ENCODE data around the gene JARID2.
"Not testable (repeated sequence)": the region's sequence is repeated elsewhere in the genome, so short reads cannot be mapped to it uniquely, and the experiment has no call there.

The JARID2 gene

GRCh38 chr6:15412767-15413166 is 166.9 kb downstream of the JARID2 start:
- no peak for DNase-seq (ENCODE audit: low read depth in 2 of 3, low spot score in 2 of 3)

- DNase-seq (ENCODE audit: low read depth in 2 of 3, low spot score in 2 of 3) = no peak
Measured at GRCh38 chr6:15413466-15414234, 167.8 kb downstream of the JARID2 start.

DNA sequence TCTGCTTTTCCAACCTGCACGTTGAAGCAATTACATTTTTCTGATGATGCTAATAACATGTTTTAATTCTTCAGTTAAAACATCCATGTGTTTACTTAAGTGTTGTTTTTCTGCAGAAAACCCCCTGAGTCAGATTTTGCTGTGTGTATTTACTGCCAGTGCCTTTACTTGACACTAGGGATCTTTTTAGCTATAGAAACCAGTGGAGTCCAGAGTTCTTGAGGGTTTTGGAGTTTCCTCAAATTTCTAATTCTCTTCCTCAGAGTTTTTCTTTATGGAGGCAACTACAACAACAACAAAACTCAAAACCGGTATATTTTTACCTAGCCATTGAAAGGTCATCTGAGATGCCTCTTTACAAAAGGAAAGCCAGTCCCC is 168.4 kb downstream of the JARID2 start:
- DNase-seq (ENCODE audit: low read depth in 2 of 3, low spot score in 2 of 3) = no peak

- DNase-seq (ENCODE audit: low read depth in 2 of 3, low spot score in 2 of 3) = not testable (repeated sequence)
Measured at GRCh38 chr6:15415622-15416021, 169.8 kb downstream of the JARID2 start.

- DNase-seq (ENCODE audit: low read depth in 2 of 3, low spot score in 2 of 3) = no peak
Measured at GRCh38 chr6:15416932-15417509, 171.2 kb downstream of the JARID2 start.

- DNase-seq (ENCODE audit: low read depth in 2 of 3, low spot score in 2 of 3) = no peak
Measured at GRCh38 chr6:15417811-15418210, 171.9 kb downstream of the JARID2 start.

DNA sequence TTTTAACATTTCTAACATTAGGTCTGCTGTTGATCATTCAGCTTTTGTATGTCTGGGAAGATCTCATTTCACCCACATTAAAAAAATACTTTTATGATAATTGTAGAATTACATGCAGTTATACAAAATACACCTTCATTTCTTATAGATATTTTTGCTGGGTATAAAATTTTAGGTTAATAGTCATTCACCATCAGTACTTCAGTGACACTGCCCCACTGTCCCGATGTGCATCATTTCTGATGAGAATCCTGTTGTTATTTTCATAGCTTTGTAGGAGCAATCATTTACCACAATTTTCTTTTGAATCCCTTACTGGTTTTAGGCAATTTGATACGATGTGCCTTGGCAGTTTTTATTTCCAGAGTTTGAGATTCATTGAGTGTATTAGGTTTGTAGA is 173.6 kb downstream of the JARID2 start:
- no peak for DNase-seq (ENCODE audit: low read depth in 2 of 3, low spot score in 2 of 3)

DNA sequence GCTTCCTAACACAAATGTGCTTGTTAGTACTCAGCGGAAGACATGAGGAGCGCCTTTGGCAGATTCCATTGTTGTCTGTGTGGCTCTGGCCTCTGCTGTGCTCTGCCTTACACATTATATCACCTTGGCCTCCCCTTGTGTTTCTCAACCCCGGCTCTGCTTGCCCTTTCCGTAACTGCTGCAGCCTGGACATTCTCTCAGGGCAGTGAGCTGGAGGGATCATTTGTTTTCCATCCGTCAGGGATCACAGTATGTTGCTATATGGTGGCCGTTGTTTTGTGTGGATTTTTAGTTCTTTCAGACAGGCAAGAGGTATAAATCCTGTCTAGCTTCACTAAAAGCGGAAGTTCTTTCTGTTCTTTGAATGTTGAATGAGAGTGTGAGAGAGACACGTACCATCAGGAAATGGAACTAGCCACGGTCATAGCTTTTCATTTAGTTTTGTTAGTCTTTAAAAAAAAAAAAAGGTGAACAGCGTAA is 175.1 kb downstream of the JARID2 start:
- DNase-seq (ENCODE audit: low read depth in 2 of 3, low spot score in 2 of 3) = no peak

DNA sequence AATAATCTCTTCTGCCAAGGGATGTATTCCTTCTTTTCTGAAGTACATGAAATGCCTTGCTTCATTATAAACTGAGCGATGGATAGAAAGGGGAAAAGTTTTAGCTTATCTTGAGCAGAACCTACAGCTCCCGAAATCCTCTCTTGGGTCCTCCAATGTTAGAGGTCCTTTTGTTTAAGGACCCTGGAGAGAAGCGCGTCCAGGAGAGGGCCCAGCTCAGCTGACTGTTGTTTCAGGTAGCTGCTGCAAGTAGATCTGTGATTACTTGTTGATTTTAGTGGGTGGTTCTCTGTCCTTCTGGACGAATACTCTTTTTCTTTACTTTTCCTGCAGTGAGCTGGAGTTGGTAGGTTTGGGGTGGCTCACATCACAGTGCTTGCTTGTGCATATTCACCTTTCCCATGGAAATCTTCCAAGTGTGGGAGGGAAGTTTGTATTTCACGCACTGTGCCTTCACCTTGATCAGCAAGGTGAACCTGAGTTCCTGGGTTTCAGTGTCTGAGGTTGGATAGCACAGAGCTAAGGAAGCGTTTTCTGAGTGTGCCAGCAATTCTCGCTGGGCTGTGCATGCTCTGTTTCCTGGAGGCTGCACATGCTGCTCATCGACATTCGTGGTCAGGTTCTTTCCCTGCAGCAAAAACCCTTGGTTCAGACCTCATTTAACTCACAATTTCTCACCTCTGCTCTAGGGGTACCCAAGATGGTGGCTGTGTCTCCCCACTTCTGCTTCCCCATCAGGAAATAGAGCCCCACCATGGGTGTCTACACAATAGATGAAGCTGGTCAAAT is 176.3 kb downstream of the JARID2 start:
- DNase-seq (ENCODE audit: low read depth in 2 of 3, low spot score in 2 of 3) = no peak

DNA sequence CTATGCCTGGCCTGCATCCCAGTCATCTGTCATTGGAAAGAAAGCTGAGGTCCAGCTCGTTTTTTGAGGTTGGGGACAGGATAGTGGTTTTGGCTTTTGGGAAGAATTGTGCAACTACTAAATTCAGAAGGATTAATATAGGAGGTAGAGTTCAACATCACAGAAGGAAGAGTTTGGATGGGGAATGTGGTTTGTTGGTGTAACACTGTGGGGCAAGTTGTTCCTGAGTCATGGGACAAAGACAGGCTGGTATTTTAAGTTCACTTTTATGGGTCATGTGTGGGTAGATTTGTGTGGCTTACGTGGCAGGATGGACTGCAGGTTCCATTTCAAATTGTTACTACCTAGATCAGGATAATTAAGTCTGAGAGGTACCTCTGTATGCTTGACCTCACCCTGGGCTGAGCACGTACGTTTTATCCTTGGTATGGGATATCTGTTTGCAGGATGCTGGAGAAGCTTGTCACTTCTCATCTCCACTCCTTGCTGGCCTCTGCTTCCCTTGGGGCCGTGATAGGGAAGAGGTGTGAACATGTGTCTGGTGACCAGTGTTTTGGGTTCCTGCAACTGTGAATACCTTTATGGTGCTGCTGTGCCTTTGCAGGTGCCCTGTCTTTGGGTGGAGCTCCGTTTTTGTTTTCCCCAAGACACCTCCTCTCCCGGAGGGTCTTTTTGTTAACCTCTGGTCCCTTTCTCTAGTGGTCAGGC is 177.6 kb downstream of the JARID2 start:
- DNase-seq (ENCODE audit: low read depth in 2 of 3, low spot score in 2 of 3) = no peak

DNA sequence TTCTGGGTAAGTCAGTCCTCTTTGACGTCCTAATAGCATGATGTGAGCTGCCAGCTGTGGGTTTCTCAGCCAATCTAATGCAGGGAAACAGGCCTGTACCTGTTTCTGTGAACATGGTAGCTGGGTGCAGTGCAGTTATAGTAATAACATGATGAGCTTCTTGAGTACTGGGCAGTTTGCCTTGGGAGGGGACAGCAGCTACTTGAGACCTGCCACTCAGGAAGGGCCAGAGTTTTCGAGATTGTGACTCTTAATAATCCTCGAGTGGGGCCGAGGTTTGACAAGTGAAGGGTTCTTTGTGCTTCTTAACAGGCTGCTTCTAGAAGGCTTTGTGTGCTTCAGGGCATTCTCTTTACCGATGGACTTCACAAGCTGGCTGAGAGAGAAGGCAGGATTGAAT is 180.1 kb downstream of the JARID2 start:
- DNase-seq (ENCODE audit: low read depth in 2 of 3, low spot score in 2 of 3) = no peak

- no peak for DNase-seq (ENCODE audit: low read depth in 2 of 3, low spot score in 2 of 3)
Measured at GRCh38 chr6:15426395-15426794, 180.5 kb downstream of the JARID2 start.

DNA sequence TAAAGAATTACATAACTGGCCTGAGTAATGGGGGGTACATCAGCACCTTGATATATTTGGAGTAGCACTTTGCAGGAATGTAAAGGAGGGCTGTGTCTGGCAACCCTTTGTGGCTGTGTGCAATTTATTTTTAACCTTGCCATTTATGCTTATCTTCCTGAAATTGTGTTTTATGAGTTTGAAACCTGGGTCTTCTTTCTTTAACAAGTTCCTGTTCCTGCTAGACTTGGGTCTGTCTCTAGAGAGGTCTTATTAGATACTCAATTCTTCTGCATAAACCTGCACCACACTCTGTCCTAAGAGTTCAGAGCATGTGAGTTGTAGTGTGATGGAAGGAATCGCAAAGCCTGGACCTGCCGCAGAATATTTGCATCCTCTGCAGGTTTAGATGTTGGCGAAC is 181.0 kb downstream of the JARID2 start:
- no peak for DNase-seq (ENCODE audit: low read depth in 2 of 3, low spot score in 2 of 3)

GRCh38 chr6:15427331-15428070 is 181.6 kb downstream of the JARID2 start:
- no peak for DNase-seq (ENCODE audit: low read depth in 2 of 3, low spot score in 2 of 3)

DNA sequence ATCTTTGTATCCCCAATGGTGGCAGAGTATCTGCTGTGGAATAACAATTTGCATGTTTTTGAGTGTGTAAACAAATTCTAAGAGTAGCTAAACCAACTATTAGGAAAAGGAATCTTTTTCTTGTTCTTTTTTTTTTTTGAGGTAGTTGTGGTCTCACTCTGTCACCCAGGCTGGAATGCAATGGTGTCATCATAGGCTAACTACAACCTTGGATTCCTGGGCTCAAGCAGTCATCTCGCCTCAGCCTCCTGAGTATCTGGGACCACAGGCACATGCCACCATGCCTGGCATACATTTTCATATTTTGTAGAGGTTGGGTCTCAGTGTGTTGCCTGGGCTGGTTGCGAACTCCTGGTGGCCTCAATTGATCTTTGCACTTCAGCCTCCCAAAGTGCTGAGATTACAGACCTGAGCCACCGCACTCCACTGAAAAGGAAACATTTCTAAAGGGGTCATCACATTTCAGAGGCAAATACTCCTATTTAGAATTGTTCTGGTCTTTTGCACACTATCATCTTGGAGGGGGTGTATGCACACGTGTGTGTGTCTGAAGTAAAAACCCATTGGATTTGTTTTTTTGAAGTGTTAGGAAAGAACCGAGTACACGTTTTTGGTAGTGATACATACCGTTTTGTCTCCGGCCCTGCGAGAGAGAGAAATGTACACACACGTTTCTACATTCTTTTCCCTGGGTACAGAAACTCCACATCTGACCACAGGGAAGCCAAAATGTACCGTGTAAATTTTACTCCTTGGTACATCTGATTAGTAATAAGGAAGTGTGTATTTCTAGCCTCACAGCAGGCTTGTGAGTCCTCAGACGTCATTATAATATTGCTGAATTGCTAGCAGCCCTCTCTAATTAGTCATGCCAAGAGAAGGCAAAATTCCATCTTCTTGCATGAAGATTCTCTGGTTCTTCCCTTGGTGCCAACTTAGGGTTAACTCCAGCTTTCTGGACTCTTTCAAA is 183.6 kb downstream of the JARID2 start:
- DNase-seq (ENCODE audit: low read depth in 2 of 3, low spot score in 2 of 3) = no peak

- DNase-seq (ENCODE audit: low read depth in 2 of 3, low spot score in 2 of 3) = no peak
Measured at GRCh38 chr6:15430186-15430585, 184.3 kb downstream of the JARID2 start.

- no peak for DNase-seq (ENCODE audit: low read depth in 2 of 3, low spot score in 2 of 3)
Measured at GRCh38 chr6:15430931-15431405, 185.1 kb downstream of the JARID2 start.

- DNase-seq (ENCODE audit: low read depth in 2 of 3, low spot score in 2 of 3) = no peak
Measured at GRCh38 chr6:15431762-15432483, 186.1 kb downstream of the JARID2 start.

GRCh38 chr6:15433511-15433861 is 187.6 kb downstream of the JARID2 start:
- no peak for DNase-seq (ENCODE audit: low read depth in 2 of 3, low spot score in 2 of 3)
